Sigmoid colon (tissue), 7 donors: ENCODE results near the gene SERPINB1. TPM values are rescaled to one million over a fixed set of nuclear protein-coding genes. Genes with fewer than 3 reads are reported as not detected.
"Not testable (repeated sequence)": the region's sequence is repeated elsewhere in the genome, so short reads cannot be mapped to it uniquely, and the experiment has no call there.

Experiments
- DNase-seq: peaks from one replicate; pipeline ENCODE4 v3.0.0-alpha.2; 2019
- H3K27ac ChIP-seq, 4 donors: fragments of 200-600 bp; sonication (generic); one replicate each; pipeline ENCODE4 v1.5.1; 2016 to 2019; ENCODE audit warnings: mild to moderate bottlenecking in 1 of 4
- H3K27me3 ChIP-seq, 3 donors: fragments of 200-600 bp; sonication (generic); one replicate each; pipeline ENCODE4 v1.5.1; 2019; ENCODE audit warnings: mild to moderate bottlenecking in 1 of 3
- H3K36me3 ChIP-seq, 4 donors: fragments of 200-600 bp; sonication (generic); one replicate each; pipeline ENCODE4 v1.5.1; 2016 to 2019
- H3K4me1 ChIP-seq, 4 donors: fragments of 200-600 bp; sonication (generic); one replicate each; pipeline ENCODE4 v1.5.1; 2017 to 2019
- H3K4me3 ChIP-seq, 4 donors: fragments of 200-600 bp; sonication (generic); one replicate each; pipeline ENCODE4 v1.5.1; 2017 to 2019; ENCODE audit warnings: mild to moderate bottlenecking in 2 of 4, moderate library complexity in 1 of 4
- H3K9me3 ChIP-seq, 4 donors: fragments of 200-600 bp in 3 of 4; sonication (generic) in 3 of 4; one replicate each; pipeline versions ENCODE4 v1.5.1 to v1.6.1; 2013 to 2019
- CTCF ChIP-seq, 4 experiments: fragments of 450-650 bp in 3 of 4; fragments of 200-600 bp in 1 of 4; IDR thresholded peaks; one replicate each; pipeline ENCODE4 v1.5.1; 2016 to 2019; ENCODE audit warnings: antibody characterized with exemption in 4 of 4, mild to moderate bottlenecking in 3 of 4, moderate library complexity in 2 of 4
- EP300 ChIP-seq, 4 donors: sonication (generic); formaldehyde crosslinking; IDR thresholded peaks; one replicate each; pipeline ENCODE4 v1.6.1; 2017; ENCODE audit warnings: antibody characterized with exemption in 4 of 4
- POLR2A ChIP-seq, 2 donors: fragments of 450-650 bp; IDR thresholded peaks; one replicate each; pipeline ENCODE4 v1.6.1; 2016; ENCODE audit warnings: antibody characterized with exemption in 2 of 2, mild to moderate bottlenecking in 2 of 2, moderate library complexity in 2 of 2
- POLR2AphosphoS5 ChIP-seq, 4 donors: sonication (generic); formaldehyde crosslinking; IDR thresholded peaks; one replicate each; pipeline ENCODE4 v1.6.1; 2017; ENCODE audit warnings: antibody characterized with exemption in 4 of 4
- WGBS, 2 donors: extraction: QIAGEN DNeasy Blood & Tissue Kit; methylation state at CpG; one replicate each; pipeline ENCODE4 v1.1.7; 2013; 5-methylcytosine and 5-hydroxymethylcytosine counted together
- intact Hi-C: fragments of 100-400 bp; cut with DNase I; formaldehyde crosslinking; loops from one replicate; pipeline ENCODE4 v1.15.1; 2023
- polyA plus RNA-seq, 3 donors: library from polyadenylated mRNA; stranded (reverse); fragments of 200-250 nt; gene quantifications; one replicate each; pipeline ENCODE4 v1.2.3, GENCODE V29; 2013
- total RNA-seq, 4 donors: library from RNA; depleted of rRNA; stranded (reverse); fragments of >200 nt; gene quantifications; one replicate each; pipeline ENCODE4 v1.1.0, GENCODE V29; 2016
- donor health status: healthy with polysubstance abuse.
- donor health status: Bipolar disorder and iron deficiency.
- donor health status: healthy.

SERPINB1 gene
- total and polyA plus RNA-seq, 7 donors, result 19.6 to 230 (median 88.0) TPM

DNA sequence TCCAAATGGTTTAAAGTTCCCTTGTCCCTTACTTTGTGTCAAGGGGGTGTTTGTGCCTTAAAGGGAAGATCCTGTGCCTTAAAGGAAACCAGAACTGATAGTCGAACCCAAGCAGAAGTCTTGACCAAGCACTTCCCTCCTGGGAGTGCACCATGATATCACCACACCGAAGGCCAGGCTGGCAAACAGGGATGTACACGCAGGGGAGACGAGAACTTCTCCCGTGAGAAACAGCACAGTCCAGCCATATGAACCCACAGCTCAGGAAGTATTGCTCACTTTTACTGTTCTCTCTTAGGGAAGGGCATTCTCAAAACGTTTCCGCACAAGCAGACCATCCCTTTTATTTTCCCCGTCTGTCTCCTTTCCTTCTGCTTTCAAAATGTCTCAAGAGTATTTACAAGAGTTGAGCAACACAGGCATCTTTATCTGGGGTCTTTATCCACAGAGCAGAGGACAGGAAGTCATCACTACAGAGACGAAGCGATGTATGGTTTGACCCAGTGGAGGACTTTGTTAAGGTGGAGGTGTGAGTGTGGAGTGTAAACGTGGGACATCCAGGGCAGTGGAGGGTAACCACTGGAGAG lies 12.8 kb upstream of the SERPINB1 start:
- no peak for DNase-seq
- Histone ChIP-seq H3K4me3 (peak overlapping the region in 3 of 4 donors; percentile 37 to 45 (median 40)), H3K27ac (peak overlapping the region; percentile 52 to 66 (median 59)), H3K27me3 (no peaks in the 10 kb centered on the region), H3K9me3 (no peaks in the 10 kb centered on the region), H3K4me1 (peaks cover 0 to 20% (median 6%) of the 10 kb centered on the region in 4 donors), H3K36me3 (no peaks in the 10 kb centered on the region)
- intact Hi-C loops, result loop anchor here (10.0 kb wide), 1 partner anchor 50 kb away; the partner anchor contains the start of gene SERPINB9
- TF ChIP-seq POLR2A (IDR thresholded peaks at IDR 0.05), result no peak
- TF ChIP-seq CTCF (IDR thresholded peaks at IDR 0.05), result peak in 1 of 4 experiments; percentile 3
- 41 to 56% methylated on average over 11 of the region's 11 CpGs for WGBS, 2 donors

DNA sequence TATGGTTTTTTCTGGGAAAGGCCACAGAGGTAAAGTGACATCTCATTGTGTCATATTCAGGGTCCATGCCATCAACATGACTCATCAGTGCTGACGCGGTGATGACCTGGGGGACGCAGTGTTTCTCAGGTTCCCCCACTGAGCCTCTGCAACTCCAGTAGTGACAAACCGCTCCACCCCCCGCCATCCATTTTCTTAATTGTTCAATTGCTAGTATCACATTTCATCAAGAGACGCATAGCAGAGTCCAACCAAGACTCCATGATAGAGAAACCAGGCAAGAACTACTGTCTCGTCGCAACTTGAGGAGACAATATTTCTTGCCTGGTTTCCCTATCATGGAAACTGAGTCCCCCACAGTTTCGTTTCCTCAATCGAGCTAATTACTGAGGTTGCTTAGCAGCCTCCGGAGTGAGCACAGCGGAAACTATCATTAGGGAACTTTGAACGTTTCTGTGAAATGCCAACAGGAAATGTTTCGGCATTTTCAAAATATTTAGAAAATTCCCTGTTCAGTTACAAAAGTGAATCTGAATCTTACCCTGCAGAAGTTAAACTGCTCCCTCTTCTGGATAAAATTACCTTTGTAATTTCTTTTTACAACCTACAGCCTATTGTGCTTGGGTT lies 12.2 kb upstream of the SERPINB1 start:
- Histone ChIP-seq H3K9me3 (no peaks in the 10 kb centered on the region), H3K4me3 (peak overlapping the region in 3 of 4 donors; percentile 37 to 45 (median 40)), H3K27ac (peak overlapping the region; percentile 52 to 66 (median 59)), H3K4me1 (peaks cover 0 to 18% (median 5%) of the 10 kb centered on the region in 4 donors), H3K27me3 (no peaks in the 10 kb centered on the region), H3K36me3 (no peaks in the 10 kb centered on the region)
- intact Hi-C loops, result loop anchor here (10.0 kb wide), 1 partner anchor 51 kb away; the partner anchor contains the start of gene SERPINB9
- no peak for DNase-seq
- WGBS, 2 donors, result 19 to 27% methylated on average over 14 of the region's 14 CpGs
- TF ChIP-seq CTCF (IDR thresholded peaks at IDR 0.05), result peak in 1 of 4 experiments; percentile 39
- peak in 1 of 4 donors; percentile 13 for TF ChIP-seq EP300 (IDR thresholded peaks at IDR 0.05)
- TF ChIP-seq POLR2A (IDR thresholded peaks at IDR 0.05), result no peak
- peak in 1 of 4 donors; percentile 17 for TF ChIP-seq POLR2AphosphoS5 (IDR thresholded peaks at IDR 0.05)

DNA sequence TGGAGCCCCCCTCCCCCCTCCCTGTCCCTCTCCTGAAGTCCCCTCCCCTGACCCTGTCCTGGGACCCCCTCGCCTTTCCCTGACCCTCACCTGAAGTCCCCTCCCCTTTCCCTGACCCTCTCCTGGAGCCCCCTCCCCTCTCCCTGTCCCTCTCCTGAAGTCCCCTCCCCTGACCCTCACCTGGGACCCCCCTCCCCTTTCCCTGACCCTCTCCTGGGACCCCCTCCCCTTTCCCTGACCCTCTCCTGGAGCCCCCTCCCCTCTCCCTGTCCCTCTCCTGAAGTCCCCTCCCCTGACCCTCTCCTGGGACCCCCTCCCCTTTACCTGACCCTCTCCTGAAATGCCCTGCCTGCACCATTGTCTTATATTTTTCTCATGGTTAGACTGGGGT lies 11.7 kb upstream of the SERPINB1 start:
- intact Hi-C loops, result loop anchor here (10.0 kb wide), 1 partner anchor 51 kb away; the partner anchor contains the start of gene SERPINB9
- 93 to 100% methylated on average over 1 of the region's 1 CpG for WGBS, 2 donors
- H3K27ac ChIP-seq, result peak overlapping the region in 3 of 4 donors; percentile 58 to 66 (median 60)
- H3K36me3 ChIP-seq, DNase-seq, H3K27me3 ChIP-seq, H3K9me3 ChIP-seq: not testable (repeated sequence)
- peak overlapping the region in 1 of 4 donors; percentile 45 for H3K4me3 ChIP-seq
- peaks cover 0 to 13% (median 1%) of the 10 kb centered on the region in 4 donors for H3K4me1 ChIP-seq

DNA sequence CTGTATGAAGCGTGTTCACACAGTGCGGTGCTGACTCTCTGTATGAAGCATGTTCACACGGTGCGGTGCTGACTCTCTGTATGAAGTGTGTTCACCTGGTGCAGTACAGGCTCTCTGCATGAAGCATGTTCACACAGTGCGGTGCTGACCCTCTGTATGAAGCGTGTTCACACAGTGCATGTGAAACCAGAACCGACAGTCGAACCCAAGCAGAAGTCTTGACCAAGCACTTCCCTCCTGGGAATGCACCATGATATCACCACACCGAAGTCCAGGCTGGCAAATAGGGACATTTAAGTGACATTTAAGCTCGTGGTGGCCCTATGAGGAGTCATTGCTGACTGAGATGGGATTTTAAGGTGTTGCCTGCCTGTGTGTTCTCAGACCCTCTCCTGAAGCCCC lies 11.3 kb upstream of the SERPINB1 start:
- H3K4me3 ChIP-seq, result no peak overlapping the region
- intact Hi-C loops, result loop anchor here (10.0 kb wide), 1 partner anchor 52 kb away; the partner anchor contains the start of gene SERPINB9
- no peaks in the 10 kb centered on the region for H3K27me3 ChIP-seq
- H3K36me3 ChIP-seq, result no peaks in the 10 kb centered on the region
- H3K4me1 ChIP-seq, result peaks cover 0 to 12% (median 0%) of the 10 kb centered on the region in 4 donors
- 79 to 90% methylated on average over 10 of the region's 10 CpGs for WGBS, 2 donors
- TF ChIP-seq CTCF (IDR thresholded peaks at IDR 0.05) (no peak), EP300 (IDR thresholded peaks at IDR 0.05) (no peak), POLR2A (IDR thresholded peaks at IDR 0.05) (no peak), POLR2AphosphoS5 (IDR thresholded peaks at IDR 0.05) (no peak)
- H3K27ac ChIP-seq, result no peak overlapping the region
- no peaks in the 10 kb centered on the region for H3K9me3 ChIP-seq
- DNase-seq, result no peak

DNA sequence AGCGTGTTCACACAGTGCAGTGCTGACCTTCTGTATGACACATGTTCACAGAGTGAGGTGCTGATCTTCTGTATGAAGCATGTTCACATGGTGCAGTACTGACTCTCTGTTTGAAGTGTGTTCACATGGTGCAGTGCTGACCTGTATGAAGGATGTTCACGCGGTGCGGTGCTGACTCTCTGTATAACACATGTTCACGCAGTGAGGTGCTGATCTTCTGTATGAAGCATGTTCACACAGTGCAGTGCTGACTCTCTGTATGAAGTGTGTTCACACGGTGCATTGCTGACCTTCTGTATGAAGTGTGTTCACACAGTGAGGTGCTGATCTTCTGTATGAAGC lies 10.8 kb upstream of the SERPINB1 start:
- H3K4me3 ChIP-seq, result no peak overlapping the region
- intact Hi-C loops, result loop anchor here (10.0 kb wide), 1 partner anchor 52 kb away; the partner anchor contains the start of gene SERPINB9
- no peak overlapping the region for H3K27ac ChIP-seq
- DNase-seq, result no peak
- H3K36me3 ChIP-seq, result no peaks in the 10 kb centered on the region
- no peaks in the 10 kb centered on the region for H3K9me3 ChIP-seq
- H3K27me3 ChIP-seq, result no peaks in the 10 kb centered on the region
- WGBS, 2 donors, result 81% methylated on average over 6 of the region's 6 CpGs
- H3K4me1 ChIP-seq, result peaks cover 0 to 7% (median 0%) of the 10 kb centered on the region in 4 donors
- TF ChIP-seq POLR2AphosphoS5 (IDR thresholded peaks at IDR 0.05), result no peak
- TF ChIP-seq CTCF (IDR thresholded peaks at IDR 0.05), result no peak
- TF ChIP-seq POLR2A (IDR thresholded peaks at IDR 0.05), result no peak
- TF ChIP-seq EP300 (IDR thresholded peaks at IDR 0.05), result no peak
